PC-9 (cell line): Measurements from ENCODE around the gene ADCY3. TPM values are rescaled to one million over a fixed set of nuclear protein-coding genes. Genes with fewer than 3 reads are reported as not detected.

Source experiments
- BruUV-seq: library from RNA; stranded (reverse); fragments of 400-500 nt; replicated peaks from 2 replicates; lab custom pipeline; 2021; lab: Mats Ljungman, UMichigan
- CTCF ChIA-PET: fragments of 300-600 bp; sonication (Branson Sonifier 250); formaldehyde crosslinking; loops from one replicate; lab custom pipeline; 2022; ENCODE audit warnings: antibody characterized with exemption; lab: Charles Lee
- POLR2A ChIA-PET: fragments of 300-600 bp; sonication (Branson Sonifier 250); formaldehyde crosslinking; loops from one replicate; lab custom pipeline; 2022; ENCODE audit warnings: antibody characterized with exemption; ENCODE audit not compliant: unreplicated experiment; lab: Charles Lee
- DNase-seq, 2 experiments: peaks; one replicate each; pipeline versions ENCODE4 v3.0.0 to v3.0.0-alpha.2; 2015 to 2022; ENCODE audit warnings: mixed read lengths in 1 of 2
- H2AFZ ChIP-seq: fragments of 200-600 bp; sonication (generic); 2 replicates; pipeline ENCODE4 v1.8.1; 2017; ENCODE audit warnings: antibody characterized with exemption
- H3F3A ChIP-seq: fragments of 200-600 bp; sonication (generic); 2 replicates; pipeline ENCODE4 v1.8.1; 2017; ENCODE audit warnings: antibody characterized with exemption, mild to moderate bottlenecking, low read depth; ENCODE audit not compliant: insufficient read depth
- H3K27ac ChIP-seq: fragments of 200-600 bp; sonication (generic); 2 replicates; pipeline ENCODE4 v1.6.1; 2016; ENCODE audit warnings: mixed run types
- H3K27me3 ChIP-seq: fragments of 200-600 bp; sonication (generic); 2 replicates; pipeline ENCODE4 v1.6.1; 2016; ENCODE audit warnings: low read depth, mixed run types; ENCODE audit not compliant: insufficient read depth
- H3K36me3 ChIP-seq: fragments of 200-600 bp; sonication (generic); 2 replicates; pipeline ENCODE4 v1.6.1; 2016; ENCODE audit warnings: low read depth, mixed run types
- H3K4me1 ChIP-seq: fragments of 200-600 bp; sonication (generic); replicated peaks from 2 replicates; pipeline ENCODE4 v1.6.1; 2016; ENCODE audit warnings: mixed run types; ENCODE audit not compliant: insufficient read depth
- H3K4me2 ChIP-seq: fragments of 200-600 bp; sonication (generic); 2 replicates; pipeline ENCODE4 v1.6.1; 2017; ENCODE audit warnings: mixed run types
- H3K4me3 ChIP-seq: fragments of 200-600 bp; sonication (generic); 2 replicates; pipeline ENCODE4 v1.6.1; 2016; ENCODE audit warnings: mixed run types
- H3K79me2 ChIP-seq: fragments of 200-600 bp; sonication (generic); 2 replicates; pipeline ENCODE4 v1.6.1; 2017; ENCODE audit warnings: low read depth, mixed run types
- H3K9me2 ChIP-seq: fragments of 200-600 bp; sonication (generic); 2 replicates; pipeline ENCODE4 v1.8.1; 2017; ENCODE audit warnings: mild to moderate bottlenecking; ENCODE audit not compliant: insufficient read depth
- H3K9me3 ChIP-seq: fragments of 200-600 bp; sonication (generic); 2 replicates; pipeline ENCODE4 v1.8.1; 2016; ENCODE audit warnings: low read depth; ENCODE audit not compliant: insufficient read depth
- H4K20me1 ChIP-seq: fragments of 200-600 bp; sonication (generic); 2 replicates; pipeline ENCODE4 v1.8.1; 2017; ENCODE audit not compliant: insufficient read depth
- EZH2 ChIP-seq: fragments of 200-600 bp; sonication (generic); IDR thresholded peaks from 2 replicates; pipeline ENCODE4 v1.8.0; 2017; ENCODE audit warnings: antibody characterized with exemption, low read depth
- intact Hi-C: fragments of 100-400 bp; cut with micrococcal nuclease; formaldehyde crosslinking; loops from one replicate; pipeline ENCODE4 v1.10.0; 2022; ENCODE audit not compliant: unreplicated experiment
- total RNA-seq: library from RNA; stranded (reverse); gene quantifications from 2 replicates; pipeline ENCODE4 v1.2.3, GENCODE V29; 2021
- TF ChIP-seq, protein P1 (sequence below): fragments of 200-600 bp; sonication (generic); conservative IDR thresholded peaks from 2 replicates; pipeline ENCODE4 v1.6.1; 2017; ENCODE audit warnings: mixed run types, antibody characterized with exemption, mild to moderate bottlenecking, moderate library complexity

ADCY3 gene
- total RNA-seq, 1 experiment from 2014 or later: 46.3 TPM

DNA sequence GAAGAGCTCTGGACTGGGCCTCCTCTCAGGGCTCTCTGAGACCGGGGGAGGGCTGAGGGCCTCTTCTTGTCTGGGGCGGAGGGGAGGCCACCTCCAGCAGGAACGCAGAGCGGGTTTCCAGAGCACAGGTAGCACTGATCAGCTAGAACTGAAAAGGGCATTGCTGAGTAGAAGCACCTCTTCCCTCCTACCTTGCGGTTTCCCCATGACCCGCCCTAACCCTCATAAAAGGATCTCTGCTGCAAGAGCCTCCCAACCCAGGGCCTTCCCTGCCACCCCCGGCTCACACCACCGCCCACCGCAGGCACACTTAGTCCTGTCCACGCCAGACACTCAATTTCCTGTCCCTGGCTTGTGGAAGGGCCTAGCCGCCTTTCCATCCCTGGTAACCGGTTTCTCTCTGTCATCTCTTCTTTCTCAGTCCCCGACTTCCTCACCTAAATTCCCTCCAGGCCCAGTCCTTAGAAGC lies 966 bp downstream of the ADCY3 start:
- Histone ChIP-seq H3K27ac (no peak overlapping the region), H3K4me3 (peak overlapping the region; percentile 69), H3F3A (peaks cover 10% of the 10 kb centered on the region), H3K27me3 (no peaks in the 10 kb centered on the region), H3K79me2 (0 out of 2 replicates have a peak, but pooled peaks cover 13% of the 10 kb centered on the region), H3K4me2 (peak overlapping the region; percentile 80), H3K4me1 (peaks cover 12% of the 10 kb centered on the region), H3K36me3 (no peaks in the 10 kb centered on the region), H3K9me2 (no peaks in the 10 kb centered on the region), H3K9me3 (no peaks in the 10 kb centered on the region), H2AFZ (peak overlapping the region; percentile 70), H4K20me1 (peaks cover 4% of the 10 kb centered on the region)
- TF ChIP-seq EZH2: no peak
- TF ChIP-seq, protein P1, sequence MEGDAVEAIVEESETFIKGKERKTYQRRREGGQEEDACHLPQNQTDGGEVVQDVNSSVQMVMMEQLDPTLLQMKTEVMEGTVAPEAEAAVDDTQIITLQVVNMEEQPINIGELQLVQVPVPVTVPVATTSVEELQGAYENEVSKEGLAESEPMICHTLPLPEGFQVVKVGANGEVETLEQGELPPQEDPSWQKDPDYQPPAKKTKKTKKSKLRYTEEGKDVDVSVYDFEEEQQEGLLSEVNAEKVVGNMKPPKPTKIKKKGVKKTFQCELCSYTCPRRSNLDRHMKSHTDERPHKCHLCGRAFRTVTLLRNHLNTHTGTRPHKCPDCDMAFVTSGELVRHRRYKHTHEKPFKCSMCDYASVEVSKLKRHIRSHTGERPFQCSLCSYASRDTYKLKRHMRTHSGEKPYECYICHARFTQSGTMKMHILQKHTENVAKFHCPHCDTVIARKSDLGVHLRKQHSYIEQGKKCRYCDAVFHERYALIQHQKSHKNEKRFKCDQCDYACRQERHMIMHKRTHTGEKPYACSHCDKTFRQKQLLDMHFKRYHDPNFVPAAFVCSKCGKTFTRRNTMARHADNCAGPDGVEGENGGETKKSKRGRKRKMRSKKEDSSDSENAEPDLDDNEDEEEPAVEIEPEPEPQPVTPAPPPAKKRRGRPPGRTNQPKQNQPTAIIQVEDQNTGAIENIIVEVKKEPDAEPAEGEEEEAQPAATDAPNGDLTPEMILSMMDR: no peak
- CTCF ChIA-PET: no interaction called here
- peak; percentile 29 to 48 for DNase-seq
- TSS peak; percentile 31 for BruUV-seq
- POLR2A ChIA-PET: no interaction called here
- intact Hi-C loops: no loop called here

DNA sequence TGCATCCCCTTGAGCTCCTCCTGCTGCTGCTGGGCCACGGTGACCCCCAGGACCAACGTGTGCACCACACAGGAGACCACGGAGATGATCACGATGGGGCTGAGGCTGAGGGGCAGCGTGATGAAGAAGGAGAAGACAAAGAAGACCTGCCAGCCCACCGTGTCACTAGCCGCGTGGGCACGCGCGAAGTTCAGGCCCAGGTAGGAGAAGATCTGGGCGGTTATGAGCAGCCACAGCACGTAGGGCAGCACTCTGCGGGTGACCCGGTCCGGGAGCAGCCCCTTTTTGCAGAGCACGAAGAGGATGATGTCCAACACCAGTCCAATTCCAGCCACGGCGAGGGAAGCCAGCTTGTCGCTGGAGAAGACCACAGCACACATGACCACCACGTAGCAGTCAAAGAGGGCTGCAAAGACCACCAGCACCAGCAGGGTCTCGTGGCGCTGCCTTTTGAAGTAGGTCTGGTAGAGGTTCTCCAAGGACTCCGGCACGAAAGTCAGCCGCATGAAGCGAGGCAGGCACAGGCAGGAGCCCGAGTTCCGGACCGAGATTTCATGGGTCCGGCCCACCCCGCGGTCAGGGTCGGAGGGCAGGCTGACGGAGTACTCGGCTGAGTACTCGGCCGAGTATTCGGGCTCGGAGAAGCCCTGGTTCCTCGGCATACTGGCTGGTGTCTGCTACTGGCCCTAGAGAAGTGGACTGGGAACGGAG lies 1.6 kb downstream of the ADCY3 start:
- H3K4me1 ChIP-seq: peaks cover 12% of the 10 kb centered on the region
- H3K9me3 ChIP-seq: no peaks in the 10 kb centered on the region
- H3K36me3 ChIP-seq: no peaks in the 10 kb centered on the region
- ChIA-PET POLR2A (no interaction called here), CTCF (interaction anchor here (0.6 kb wide), 1 partner anchor 34 kb away, joined by 3 read pairs; no protein-coding TSS in a partner anchor)
- H3F3A ChIP-seq: peaks cover 10% of the 10 kb centered on the region
- H4K20me1 ChIP-seq: peaks cover 4% of the 10 kb centered on the region
- peak overlapping the region; percentile 69; the same call in 1 of the 2 replicates for H3K4me3 ChIP-seq
- peak overlapping the region; percentile 80 for H3K4me2 ChIP-seq
- H3K9me2 ChIP-seq: no peaks in the 10 kb centered on the region
- no peak overlapping the region for H2AFZ ChIP-seq
- no peak overlapping the region for H3K27ac ChIP-seq
- H3K79me2 ChIP-seq: 0 out of 2 replicates have a peak, but pooled peaks cover 13% of the 10 kb centered on the region
- no TSS peak for BruUV-seq
- no peak for DNase-seq
- H3K27me3 ChIP-seq: no peaks in the 10 kb centered on the region
- no peak for TF ChIP-seq EZH2
- TF ChIP-seq, protein P1: no peak
- intact Hi-C loops: no loop called here

DNA sequence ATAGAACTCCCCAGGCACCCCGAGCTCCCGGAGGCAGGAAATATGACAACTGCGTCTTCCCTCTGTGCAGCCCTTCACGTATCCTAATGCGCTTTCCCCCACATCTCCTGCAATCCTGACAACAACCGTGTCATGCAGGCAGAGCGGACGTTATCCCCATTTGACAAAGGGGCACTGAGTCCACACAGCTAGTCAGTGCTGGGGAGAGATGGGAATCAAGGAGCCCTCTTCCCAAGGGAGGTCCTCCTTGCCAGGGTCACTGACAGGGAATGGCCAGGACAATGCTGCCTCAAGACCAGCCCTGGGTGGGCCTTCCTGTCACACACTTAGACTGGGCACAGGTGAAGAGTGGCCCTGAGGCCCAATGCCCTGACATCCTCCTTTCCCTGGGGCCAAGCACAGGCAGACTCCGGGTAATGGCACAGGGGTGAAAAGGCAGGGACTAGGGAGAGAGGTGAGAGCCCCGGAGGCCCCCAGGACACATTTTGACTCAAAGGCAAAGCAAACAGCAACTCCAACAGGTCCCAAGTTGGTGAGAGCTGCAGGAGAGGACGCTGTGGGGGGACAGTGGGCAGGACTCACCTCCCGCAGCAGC lies 2.2 kb downstream of the ADCY3 start:
- Histone ChIP-seq H3K79me2 (0 out of 2 replicates have a peak, but pooled peaks cover 13% of the 10 kb centered on the region), H3K36me3 (no peaks in the 10 kb centered on the region), H3F3A (peaks cover 10% of the 10 kb centered on the region), H3K27me3 (no peaks in the 10 kb centered on the region), H3K9me3 (no peaks in the 10 kb centered on the region), H2AFZ (no peak overlapping the region), H3K4me3 (no peak overlapping the region), H4K20me1 (peaks cover 4% of the 10 kb centered on the region), H3K27ac (no peak overlapping the region), H3K4me1 (peaks cover 12% of the 10 kb centered on the region), H3K4me2 (no peak overlapping the region), H3K9me2 (no peaks in the 10 kb centered on the region)
- TF ChIP-seq EZH2: no peak
- TF ChIP-seq, protein P1: no peak
- intact Hi-C loops: no loop called here
- POLR2A ChIA-PET: no interaction called here
- no peak for DNase-seq
- BruUV-seq: no TSS peak
- CTCF ChIA-PET: interaction anchor here (0.6 kb wide), 1 partner anchor 33 kb away, joined by 3 read pairs; no protein-coding TSS in a partner anchor
